CD4-positive, alpha-beta T cell treated with Interleukin-4 for 4 hours (primary cell): ENCODE measurements around the gene UBAC1.
"Not testable (repeated sequence)": the region's sequence is repeated elsewhere in the genome, so short reads cannot be mapped to it uniquely, and the experiment has no call there.

Experiments used
- DNase-seq: peaks from one replicate; pipeline ENCODE4 v3.0.0-alpha.2; 2020

Gene UBAC1

GRCh38 chr9:135976531-135976930, 15.4 kb upstream of the UBAC1 start:
- no peak for DNase-seq

GRCh38 chr9:135975834-135976233, 14.7 kb upstream of the UBAC1 start:
- DNase-seq, result no peak

GRCh38 chr9:135974220-135974573, 13.0 kb upstream of the UBAC1 start:
- DNase-seq, result no peak

GRCh38 chr9:135973277-135974219, 12.4 kb upstream of the UBAC1 start:
- DNase-seq, result no peak

DNA sequence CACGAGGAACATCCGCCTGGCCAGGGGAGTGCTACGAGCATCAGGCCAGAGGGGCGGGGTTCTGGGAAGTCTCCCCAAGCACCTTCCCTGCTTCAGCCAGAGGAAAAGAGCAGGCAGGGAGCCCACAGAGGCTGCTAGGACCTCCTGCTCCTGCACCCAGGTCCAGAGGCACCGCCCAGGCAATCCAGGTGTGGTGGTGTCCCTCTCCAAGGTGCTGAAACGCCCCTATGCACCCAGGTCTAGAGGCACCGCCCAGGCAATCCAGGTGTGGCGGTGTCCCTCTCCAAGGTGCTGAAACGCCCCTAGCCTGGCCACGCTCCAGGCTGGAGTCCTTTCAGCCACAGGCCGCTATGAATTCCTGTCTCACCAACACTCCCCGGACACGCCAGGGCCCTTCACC, 10.7 kb upstream of the UBAC1 start:
- no peak for DNase-seq

- no peak for DNase-seq
Measured at GRCh38 chr9:135971111-135971766, 10.1 kb upstream of the UBAC1 start.

DNA sequence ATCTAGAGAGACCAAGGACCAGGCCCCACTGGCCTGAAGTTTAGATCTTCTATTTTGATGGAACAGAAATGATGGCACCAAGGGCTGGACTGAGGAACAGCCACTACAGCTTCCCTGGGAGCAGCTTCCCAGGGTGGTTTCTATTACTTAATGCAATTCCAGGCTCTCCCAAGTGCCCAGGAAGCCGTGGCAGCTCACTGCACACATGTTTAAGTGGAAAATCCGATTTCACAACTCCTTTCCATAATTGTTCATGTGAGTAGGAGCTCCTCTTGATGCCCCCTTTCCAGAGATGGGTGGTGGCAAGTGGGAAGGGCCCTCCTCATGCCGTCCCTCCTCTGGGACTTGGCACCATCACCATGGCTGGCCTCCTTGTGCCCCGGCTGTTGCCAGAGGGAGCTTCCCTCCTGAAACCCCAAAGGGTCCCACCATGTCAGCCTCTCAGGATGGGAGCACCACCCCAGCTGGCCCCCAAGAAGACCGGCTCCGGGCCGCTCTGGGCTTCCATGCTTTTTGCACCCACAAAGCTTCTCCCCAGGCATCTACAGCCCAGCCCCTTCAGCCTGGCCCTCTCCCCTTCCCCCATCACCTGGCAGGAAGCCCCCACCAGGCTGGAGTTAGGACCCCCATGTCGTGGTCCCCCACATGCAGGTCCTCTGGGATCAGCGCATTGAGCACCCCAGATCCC, 9.1 kb upstream of the UBAC1 start:
- DNase-seq, result no peak

GRCh38 chr9:135969064-135969683, 8.0 kb upstream of the UBAC1 start:
- DNase-seq, result no peak

DNA sequence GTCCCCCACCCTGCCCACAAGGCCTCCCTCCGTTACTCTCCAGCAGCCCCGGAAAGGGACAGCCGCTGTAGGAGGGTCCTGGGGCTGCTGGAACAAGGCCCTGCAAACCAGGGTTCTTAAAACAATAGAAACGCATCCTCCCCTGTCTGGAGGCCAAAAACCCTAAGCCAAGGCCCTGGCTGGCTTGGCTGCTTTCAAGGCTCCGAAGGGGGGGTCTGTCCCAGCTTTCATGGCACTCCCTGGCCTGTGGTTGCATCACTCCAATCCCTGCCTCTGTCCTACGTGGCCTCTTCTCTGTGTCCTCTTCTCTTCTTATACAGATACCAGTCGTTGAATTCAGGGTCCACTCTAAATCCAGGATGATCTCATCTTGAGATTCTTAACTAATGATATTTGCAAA, 7.4 kb upstream of the UBAC1 start:
- DNase-seq, result no peak

- no peak for DNase-seq
Measured at GRCh38 chr9:135968083-135968476, 6.9 kb upstream of the UBAC1 start.

DNA sequence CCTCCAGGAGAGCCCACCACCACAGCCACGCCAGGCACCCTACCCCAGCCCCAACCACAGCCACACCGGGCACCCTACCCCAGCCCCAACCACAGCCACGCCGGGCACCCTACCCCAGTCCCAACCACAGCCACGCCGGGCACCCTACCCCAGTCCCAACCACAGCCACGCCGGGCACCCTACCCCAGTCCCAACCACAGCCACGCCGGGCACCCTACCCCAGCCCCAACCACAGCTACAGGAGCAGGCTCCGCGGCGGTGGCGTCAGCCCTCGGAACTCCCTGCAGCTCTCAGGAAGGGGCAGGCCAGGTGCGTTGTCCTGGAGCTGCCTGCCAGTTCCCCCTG, 5.7 kb upstream of the UBAC1 start:
- not testable (repeated sequence) for DNase-seq

DNA sequence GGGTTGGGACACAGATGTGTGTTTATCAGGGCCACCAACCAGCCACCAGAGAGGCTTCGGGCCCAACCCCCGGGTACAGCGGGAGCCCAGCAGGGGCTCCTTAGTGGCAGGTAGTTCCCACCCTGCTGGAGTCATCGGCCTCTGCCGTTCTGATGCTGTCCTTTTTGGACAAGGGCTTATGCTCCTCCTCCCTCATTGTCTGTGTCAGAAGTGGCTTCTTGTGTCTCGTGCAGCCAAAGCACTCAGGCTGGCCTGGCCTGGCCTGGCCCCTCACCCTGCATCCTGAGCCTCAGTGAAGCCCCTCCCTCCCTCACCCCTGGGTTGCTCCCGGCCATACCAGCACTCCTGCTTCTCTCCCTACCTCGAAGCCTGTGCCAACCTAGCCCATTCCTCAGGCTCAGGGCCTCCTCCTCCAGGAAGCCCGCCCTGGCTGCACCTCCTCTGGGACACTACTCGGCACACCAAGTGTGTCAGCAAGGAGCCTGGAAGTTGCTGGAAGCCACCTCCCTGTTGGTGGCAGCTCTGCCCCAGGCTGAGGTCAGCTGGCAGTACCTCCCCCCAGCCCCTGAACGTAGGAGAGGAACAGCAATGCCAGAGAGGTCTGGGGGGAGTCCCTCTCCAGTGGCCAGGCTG, 4.1 kb upstream of the UBAC1 start:
- DNase-seq, result no peak

GRCh38 chr9:135963938-135964337, 2.8 kb upstream of the UBAC1 start:
- DNase-seq, result no peak

DNA sequence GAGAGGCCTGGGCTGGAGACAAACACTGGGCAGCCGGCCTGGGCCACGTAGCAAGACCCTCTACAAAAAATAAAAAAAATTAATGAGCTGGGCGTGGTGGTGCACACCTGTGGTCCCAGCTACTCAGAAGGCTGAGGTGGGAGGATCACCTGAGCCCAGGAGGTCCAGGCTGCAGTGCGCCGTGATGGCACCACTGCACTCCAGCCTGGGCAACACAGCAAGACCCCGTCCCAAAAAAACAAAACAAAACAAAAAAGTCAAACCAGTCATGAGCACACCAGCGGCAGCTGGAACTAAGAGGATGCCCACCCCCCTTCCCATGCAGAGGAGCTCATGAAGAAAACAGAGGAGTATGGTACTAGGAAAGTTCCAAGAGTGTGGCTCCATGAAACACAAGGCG, 2.2 kb upstream of the UBAC1 start:
- DNase-seq, result no peak

DNA sequence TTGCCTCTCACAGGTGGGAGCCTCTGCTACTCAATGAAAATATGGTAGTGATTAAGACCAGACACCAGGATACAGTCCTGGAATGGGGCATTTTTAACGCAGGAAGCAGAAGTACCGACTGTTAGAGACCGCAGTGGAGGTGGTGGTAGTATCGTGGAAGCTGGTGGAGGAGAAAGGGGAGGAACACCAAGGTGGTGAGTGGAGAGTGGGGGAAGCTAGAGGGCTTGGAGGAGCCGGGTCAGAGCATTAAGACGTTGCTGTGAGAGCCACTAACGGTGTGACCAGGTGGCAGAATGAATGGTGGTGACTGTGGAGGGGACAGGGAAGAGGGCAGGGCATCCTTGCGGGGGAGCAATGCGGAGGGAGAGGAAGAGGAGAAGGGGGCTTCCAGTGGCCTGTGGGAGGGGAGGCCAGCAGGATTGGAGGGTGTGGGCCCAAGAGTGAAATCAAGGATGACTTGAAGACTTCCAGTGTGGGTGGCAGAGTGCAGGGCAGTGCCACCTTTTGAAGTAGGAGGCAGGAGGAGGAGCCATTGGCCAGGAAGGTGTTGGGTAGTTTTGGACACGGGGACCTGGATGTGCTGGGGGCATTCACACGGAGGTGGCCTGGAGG, 1.6 kb upstream of the UBAC1 start:
- no peak for DNase-seq

GRCh38 chr9:135961811-135962695, 880 bp upstream of the UBAC1 start:
- no peak for DNase-seq

- no peak for DNase-seq
Measured at GRCh38 chr9:135960411-135961276, 529 bp downstream of the UBAC1 start.

GRCh38 chr9:135959814-135960213, 1.4 kb downstream of the UBAC1 start:
- no peak for DNase-seq

- no peak for DNase-seq
Measured at GRCh38 chr9:135958485-135958884, 2.7 kb downstream of the UBAC1 start.

GRCh38 chr9:135957431-135957830, 3.7 kb downstream of the UBAC1 start:
- DNase-seq, result no peak

- no peak for DNase-seq
Measured at GRCh38 chr9:135956802-135957174, 4.4 kb downstream of the UBAC1 start.
